ENCODE results near the gene C20orf173. TPM values are rescaled to one million over a fixed set of nuclear protein-coding genes. Genes with fewer than 3 reads are reported as not detected.

Gene C20orf173
- total RNA-seq, 2 donors from 2014 or later, result not detected

- Mint-ChIP-seq H3K9me3 (no peaks in the 10 kb centered on the region), H3K27ac (no peak overlapping the region), H3K36me3 (ENCODE audit: low read depth) (peaks cover 33% of the 10 kb centered on the region), H3K4me1 (no peaks in the 10 kb centered on the region), H3K27me3 (ENCODE audit: insufficient read depth) (no peaks in the 10 kb centered on the region), H3K4me3 (no peak overlapping the region)
- DNase-seq, result no peak
- H3K4me3 ChIP-seq (ENCODE audit: low read length), result no peak overlapping the region
- H3K9ac ChIP-seq (ENCODE audit: extremely low read depth, low read length, poor library complexity, severe bottlenecking), result no peak overlapping the region
- TF ChIP-seq CTCF (conservative IDR thresholded peaks at IDR 0.05), result no peak
- H3K36me3 ChIP-seq (ENCODE audit: control insufficient read depth, insufficient read depth, low read length), result peaks cover 8% of the 10 kb centered on the region
- WGBS, 2 experiments (ENCODE audit: insufficient coverage in 1 of 2, insufficient read length in 1 of 2), result 86 to 87% methylated on average over 4 to 10 of the region's 10 CpGs
- H3K27ac ChIP-seq (ENCODE audit: low read depth, low read length), result no peak overlapping the region
- H3K9me3 ChIP-seq (ENCODE audit: control insufficient read depth, low read length), result no peaks in the 10 kb centered on the region
- no peaks in the 10 kb centered on the region for H3K4me1 ChIP-seq (ENCODE audit: control insufficient read depth, insufficient read depth, low read length)
- no peaks in the 10 kb centered on the region for H3K27me3 ChIP-seq (ENCODE audit: control insufficient read depth, insufficient read depth, low read length, poor library complexity, severe bottlenecking)
Observed at GRCh38 chr20:35508493-35509218, 20.8 kb downstream of the C20orf173 start.

- no peak for TF ChIP-seq CTCF (conservative IDR thresholded peaks at IDR 0.05)
- Histone ChIP-seq H3K27me3 (ENCODE audit: control insufficient read depth, insufficient read depth, low read length, poor library complexity, severe bottlenecking) (no peaks in the 10 kb centered on the region), H3K4me3 (ENCODE audit: low read length) (no peak overlapping the region), H3K36me3 (ENCODE audit: control insufficient read depth, insufficient read depth, low read length) (peaks cover 19% of the 10 kb centered on the region), H3K4me1 (ENCODE audit: control insufficient read depth, insufficient read depth, low read length) (no peaks in the 10 kb centered on the region), H3K9ac (ENCODE audit: extremely low read depth, low read length, poor library complexity, severe bottlenecking) (no peak overlapping the region), H3K9me3 (ENCODE audit: control insufficient read depth, low read length) (no peaks in the 10 kb centered on the region), H3K27ac (ENCODE audit: low read depth, low read length) (no peak overlapping the region)
- Mint-ChIP-seq H3K36me3 (ENCODE audit: low read depth) (peaks cover 47% of the 10 kb centered on the region), H3K27me3 (ENCODE audit: insufficient read depth) (no peaks in the 10 kb centered on the region), H3K9me3 (no peaks in the 10 kb centered on the region), H3K27ac (no peak overlapping the region), H3K4me1 (no peaks in the 10 kb centered on the region), H3K4me3 (no peak overlapping the region)
- DNase-seq, result no peak
- WGBS, 2 experiments (ENCODE audit: insufficient coverage in 1 of 2, insufficient read length in 1 of 2), result 94 to 98% methylated on average over 3 to 6 of the region's 6 CpGs
Observed at GRCh38 chr20:35506872-35507638, 22.4 kb downstream of the C20orf173 start.

- DNase-seq, result no peak
- no peak overlapping the region for H3K27ac Mint-ChIP-seq
- Histone ChIP-seq H3K27me3 (ENCODE audit: control insufficient read depth, insufficient read depth, low read length, poor library complexity, severe bottlenecking) (no peaks in the 10 kb centered on the region), H3K4me3 (ENCODE audit: low read length) (no peak overlapping the region), H3K36me3 (ENCODE audit: control insufficient read depth, insufficient read depth, low read length) (peaks cover 11% of the 10 kb centered on the region), H3K27ac (ENCODE audit: low read depth, low read length) (no peak overlapping the region), H3K9ac (ENCODE audit: extremely low read depth, low read length, poor library complexity, severe bottlenecking) (no peak overlapping the region), H3K9me3 (ENCODE audit: control insufficient read depth, low read length) (no peaks in the 10 kb centered on the region), H3K4me1 (ENCODE audit: control insufficient read depth, insufficient read depth, low read length) (no peaks in the 10 kb centered on the region)
- 92 to 94% methylated on average over 2 to 3 of the region's 3 CpGs for WGBS, 2 experiments (ENCODE audit: insufficient coverage in 1 of 2, insufficient read length in 1 of 2)
- H3K36me3 Mint-ChIP-seq (ENCODE audit: low read depth), result peaks cover 46% of the 10 kb centered on the region
- no peak for TF ChIP-seq CTCF (conservative IDR thresholded peaks at IDR 0.05)
- no peaks in the 10 kb centered on the region for H3K4me1 Mint-ChIP-seq
- H3K9me3 Mint-ChIP-seq, result no peaks in the 10 kb centered on the region
- H3K27me3 Mint-ChIP-seq (ENCODE audit: insufficient read depth), result no peaks in the 10 kb centered on the region
- H3K4me3 Mint-ChIP-seq, result no peak overlapping the region
Observed at GRCh38 chr20:35506179-35506578, 23.3 kb downstream of the C20orf173 start.
